PC-9 (cell line): Measurements from ENCODE around the gene CLN6.
"Not testable (repeated sequence)": the region's sequence is repeated elsewhere in the genome, so short reads cannot be mapped to it uniquely, and the experiment has no call there.

Experiments
- EZH2 ChIP-seq: fragments of 200-600 bp; sonication (generic); IDR thresholded peaks from 2 replicates; pipeline ENCODE4 v1.8.0; 2017; ENCODE audit warnings: antibody characterized with exemption, low read depth
- TF ChIP-seq, protein P1 (sequence below): fragments of 200-600 bp; sonication (generic); conservative IDR thresholded peaks from 2 replicates; pipeline ENCODE4 v1.6.1; 2017; ENCODE audit warnings: mixed run types, antibody characterized with exemption, mild to moderate bottlenecking, moderate library complexity

DNA sequence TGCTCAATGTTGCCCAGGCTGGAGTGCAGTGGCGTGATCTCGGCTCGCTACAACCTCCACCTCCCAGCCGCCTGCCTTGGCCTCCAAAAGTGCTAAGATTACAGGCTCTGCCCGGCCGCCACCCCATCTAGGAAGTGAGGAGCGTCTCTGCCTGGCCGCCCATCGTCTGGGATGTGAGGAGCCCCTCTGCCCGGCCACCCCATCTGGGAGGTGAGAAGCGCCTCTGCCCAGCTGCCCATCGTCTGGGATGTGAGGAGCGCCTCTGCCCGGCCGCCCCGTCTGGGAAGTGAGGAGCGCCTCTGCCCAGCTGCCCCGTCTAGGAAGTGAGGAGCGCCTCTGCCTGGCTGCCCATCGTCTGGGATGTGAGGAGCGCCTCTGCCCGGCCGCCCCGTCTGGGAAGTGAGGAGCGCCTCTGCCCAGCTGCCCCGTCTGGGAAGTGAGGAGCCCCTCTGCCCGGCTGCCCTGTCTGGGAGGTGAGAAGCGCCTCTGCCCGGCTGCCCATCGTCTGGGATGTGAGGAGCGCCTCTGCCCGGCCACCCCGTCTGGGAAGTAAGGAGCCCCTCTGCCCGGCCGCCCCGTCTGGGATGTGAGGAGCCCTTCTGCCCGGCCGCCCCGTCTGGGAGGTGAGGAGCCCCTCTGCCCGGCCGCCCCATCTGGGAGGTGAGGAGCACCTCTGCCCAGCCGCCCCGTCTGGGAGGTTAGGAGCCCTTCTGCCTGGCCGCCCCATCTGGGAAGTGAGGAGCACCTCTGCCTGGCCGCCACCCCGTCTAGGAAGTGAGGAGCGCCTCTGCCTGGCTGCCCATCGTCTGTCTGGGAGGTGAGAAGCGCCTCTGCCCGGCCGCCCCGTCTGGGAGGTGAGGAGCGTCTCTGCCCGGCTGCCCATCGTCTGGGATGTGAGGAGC is 7.7 kb downstream of the CLN6 start:
- TF ChIP-seq, protein P1, sequence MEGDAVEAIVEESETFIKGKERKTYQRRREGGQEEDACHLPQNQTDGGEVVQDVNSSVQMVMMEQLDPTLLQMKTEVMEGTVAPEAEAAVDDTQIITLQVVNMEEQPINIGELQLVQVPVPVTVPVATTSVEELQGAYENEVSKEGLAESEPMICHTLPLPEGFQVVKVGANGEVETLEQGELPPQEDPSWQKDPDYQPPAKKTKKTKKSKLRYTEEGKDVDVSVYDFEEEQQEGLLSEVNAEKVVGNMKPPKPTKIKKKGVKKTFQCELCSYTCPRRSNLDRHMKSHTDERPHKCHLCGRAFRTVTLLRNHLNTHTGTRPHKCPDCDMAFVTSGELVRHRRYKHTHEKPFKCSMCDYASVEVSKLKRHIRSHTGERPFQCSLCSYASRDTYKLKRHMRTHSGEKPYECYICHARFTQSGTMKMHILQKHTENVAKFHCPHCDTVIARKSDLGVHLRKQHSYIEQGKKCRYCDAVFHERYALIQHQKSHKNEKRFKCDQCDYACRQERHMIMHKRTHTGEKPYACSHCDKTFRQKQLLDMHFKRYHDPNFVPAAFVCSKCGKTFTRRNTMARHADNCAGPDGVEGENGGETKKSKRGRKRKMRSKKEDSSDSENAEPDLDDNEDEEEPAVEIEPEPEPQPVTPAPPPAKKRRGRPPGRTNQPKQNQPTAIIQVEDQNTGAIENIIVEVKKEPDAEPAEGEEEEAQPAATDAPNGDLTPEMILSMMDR: not testable (repeated sequence)
- not testable (repeated sequence) for TF ChIP-seq EZH2
